Lower lobe of right lung (tissue), 2 donors: ENCODE data around the gene WWP2. TPM values are rescaled to one million over a fixed set of nuclear protein-coding genes. Genes with fewer than 3 reads are reported as not detected.
"Not testable (repeated sequence)": the region's sequence is repeated elsewhere in the genome, so short reads cannot be mapped to it uniquely, and the experiment has no call there.

Experiments
- ATAC-seq, 2 donors: fragments of 200-7000 bp; cut with Tn5 transposase; one replicate each; pipeline ENCODE4 v1.9.1; 2020 to 2022; ENCODE audit warnings: mild to moderate bottlenecking in 2 of 2, moderate library complexity in 2 of 2
- DNase-seq: peaks from one replicate; pipeline ENCODE4 v3.0.0-alpha.2; 2020
- H3K27ac ChIP-seq: fragments of 200-600 bp; one replicate; pipeline ENCODE4 v1.8.0; 2022
- H3K27me3 ChIP-seq: fragments of 200-600 bp; one replicate; pipeline ENCODE4 v1.8.0; 2022; ENCODE audit warnings: low read depth
- H3K36me3 ChIP-seq: fragments of 200-600 bp; one replicate; pipeline ENCODE4 v1.8.0; 2022; ENCODE audit warnings: mild to moderate bottlenecking
- H3K4me1 ChIP-seq: fragments of 200-600 bp; one replicate; pipeline ENCODE4 v1.8.0; 2022
- H3K4me3 ChIP-seq: fragments of 200-600 bp; one replicate; pipeline ENCODE4 v1.8.0; 2022; ENCODE audit warnings: mild to moderate bottlenecking
- H3K9me3 ChIP-seq: fragments of 200-600 bp; one replicate; pipeline ENCODE4 v1.8.0; 2022
- CTCF ChIP-seq: fragments of 200-600 bp; IDR thresholded peaks from one replicate; pipeline ENCODE4 v1.8.0; 2022; ENCODE audit warnings: antibody characterized with exemption, mild to moderate bottlenecking
- intact Hi-C: fragments of 100-400 bp; cut with DNase I; formaldehyde crosslinking; loops from one replicate; pipeline ENCODE4 v1.11.0; 2022
- total RNA-seq: library from RNA; stranded (reverse); fragmentation: NEBNext Ultra II Directional; extraction: Animal tissue kit (Norgen Biotek cat#: 25700); gene quantifications from one replicate; pipeline ENCODE4 v1.2.1, GENCODE V29; 2021
- donor health status: DM: no; HTN: yes; CAD: no; lungs with severe emphysema.

The WWP2 gene
- total RNA-seq, 1 donor from 2014 or later: 83.7 TPM

GRCh38 chr16:69754143-69754468 lies 8.0 kb upstream of the WWP2 start:
- Histone ChIP-seq H3K36me3 (peaks cover 37% of the 10 kb centered on the region), H3K4me1 (peaks cover 20% of the 10 kb centered on the region), H3K4me3 (peak overlapping the region; percentile 73), H3K27ac (peak overlapping the region; percentile 77), H3K27me3 (no peaks in the 10 kb centered on the region), H3K9me3 (no peaks in the 10 kb centered on the region)
- no peak for TF ChIP-seq CTCF
- intact Hi-C loops: no loop called here
- ATAC-seq (no peak), DNase-seq (no peak)

- Histone ChIP-seq H3K36me3 (peaks cover 31% of the 10 kb centered on the region), H3K27ac (peak within 1 kb of the TSS; percentile 77), H3K27me3 (no peaks in the 10 kb centered on the region), H3K9me3 (no peaks in the 10 kb centered on the region), H3K4me3 (peak within 1 kb of the TSS; percentile 73), H3K4me1 (peaks cover 20% of the 10 kb centered on the region)
- intact Hi-C loops: no loop called here
- ATAC-seq: peak; percentile 99
- DNase-seq: peak; percentile 98
- peak; percentile 98 for TF ChIP-seq CTCF
Observed at GRCh38 chr16:69754469-69755310, 7.4 kb upstream of the WWP2 start, which contains the start of gene NOB1. NOB1 (minus strand) TSS chr16:69754926; CDS start chr16:69754910, 16 bp downstream.

GRCh38 chr16:69756705-69757104 lies 5.4 kb upstream of the WWP2 start:
- no peak overlapping the region for H3K4me3 ChIP-seq
- H3K27me3 ChIP-seq: no peaks in the 10 kb centered on the region
- no peak for DNase-seq
- ATAC-seq: no peak
- TF ChIP-seq CTCF: no peak
- intact Hi-C loops: no loop called here
- H3K36me3 ChIP-seq: peaks cover 11% of the 10 kb centered on the region
- no peaks in the 10 kb centered on the region for H3K9me3 ChIP-seq
- H3K27ac ChIP-seq: no peak overlapping the region
- peaks cover 24% of the 10 kb centered on the region for H3K4me1 ChIP-seq

GRCh38 chr16:69757375-69757774 lies 4.8 kb upstream of the WWP2 start:
- intact Hi-C loops, H3K36me3 ChIP-seq, DNase-seq, H3K9me3 ChIP-seq, ATAC-seq, H3K27ac ChIP-seq, H3K4me3 ChIP-seq, H3K27me3 ChIP-seq: not testable (repeated sequence)
- peaks cover 26% of the 10 kb centered on the region for H3K4me1 ChIP-seq

GRCh38 chr16:69762814-69763598 lies 874 bp downstream of the WWP2 start:
- Histone ChIP-seq H3K9me3 (no peaks in the 10 kb centered on the region), H3K4me1 (peaks cover 25% of the 10 kb centered on the region), H3K27me3 (no peaks in the 10 kb centered on the region), H3K4me3 (peak overlapping the region; percentile 90), H3K36me3 (no peaks in the 10 kb centered on the region), H3K27ac (peak overlapping the region; percentile 96)
- TF ChIP-seq CTCF: no peak
- DNase-seq (no peak), ATAC-seq (peak; percentile 70 to 74)
- intact Hi-C loops: no loop called here

- intact Hi-C loops: no loop called here
- Histone ChIP-seq H3K9me3 (no peaks in the 10 kb centered on the region), H3K4me3 (peak overlapping the region; percentile 90), H3K27me3 (no peaks in the 10 kb centered on the region), H3K36me3 (no peaks in the 10 kb centered on the region), H3K4me1 (peaks cover 28% of the 10 kb centered on the region), H3K27ac (peak overlapping the region; percentile 96)
- ATAC-seq (peak in 1 of 2 donors; percentile 40), DNase-seq (no peak)
- TF ChIP-seq CTCF: no peak
Observed at GRCh38 chr16:69763599-69763942, 1.4 kb downstream of the WWP2 start.
